Mesothelial cell of epicardium (in vitro differentiated cells): ENCODE results near the gene PTPRN2. TPM values are rescaled to one million over a fixed set of nuclear protein-coding genes. Genes with fewer than 3 reads are reported as not detected.
A peak's percentile ranks its signal among the peaks of the same experiment; 100 is the strongest.
"Not testable (repeated sequence)": the region's sequence is repeated elsewhere in the genome, so short reads cannot be mapped to it uniquely, and the experiment has no call there.

Source experiments
- DNase-seq, 2 experiments: peaks; one replicate each; pipeline ENCODE4 v3.0.0; 2021; ENCODE audit warnings: low spot score in 2 of 2; ENCODE audit not compliant: unreplicated experiment in 2 of 2
- H3K27ac Mint-ChIP-seq: 2 replicates; pipeline ENCODE4 v1.8.0; 2021; ENCODE audit warnings: mixed read lengths
- H3K27me3 Mint-ChIP-seq: 2 replicates; pipeline ENCODE4 v1.8.0; 2021; ENCODE audit warnings: low read depth, mixed read lengths
- H3K36me3 Mint-ChIP-seq: 2 replicates; pipeline ENCODE4 v1.8.0; 2021; ENCODE audit warnings: mixed read lengths
- H3K4me1 Mint-ChIP-seq: 2 replicates; pipeline ENCODE4 v1.8.0; 2021; ENCODE audit warnings: mixed read lengths
- H3K4me3 Mint-ChIP-seq: 2 replicates; pipeline ENCODE4 v1.8.0; 2021; ENCODE audit warnings: mild to moderate bottlenecking, moderate library complexity, mixed read lengths
- H3K9me3 Mint-ChIP-seq: 2 replicates; pipeline ENCODE4 v1.8.0; 2021; ENCODE audit warnings: mixed read lengths
- CTCF ChIP-seq: fragments of 200-600 bp; sonication (generic); IDR thresholded peaks from one replicate; pipeline ENCODE4 v1.5.0; 2021; ENCODE audit warnings: antibody characterized with exemption; ENCODE audit not compliant: unreplicated experiment
- total RNA-seq: library from RNA; stranded (reverse); gene quantifications from 3 replicates; pipeline ENCODE4 v1.2.1, GENCODE V29; 2021

Gene PTPRN2
- total RNA-seq, 1 donor from 2014 or later = 2.2 TPM

- no peak for TF ChIP-seq CTCF
- Mint-ChIP-seq H3K36me3 (peaks cover 3% of the 10 kb centered on the region), H3K27ac (no peak overlapping the region), H3K4me1 (no peaks in the 10 kb centered on the region), H3K27me3 (no peaks in the 10 kb centered on the region), H3K9me3 (peaks cover 30% of the 10 kb centered on the region), H3K4me3 (no peak overlapping the region)
- DNase-seq = no peak
Observed at GRCh38 chr7:158295966-158296797, 291.4 kb downstream of the PTPRN2 start.

DNA sequence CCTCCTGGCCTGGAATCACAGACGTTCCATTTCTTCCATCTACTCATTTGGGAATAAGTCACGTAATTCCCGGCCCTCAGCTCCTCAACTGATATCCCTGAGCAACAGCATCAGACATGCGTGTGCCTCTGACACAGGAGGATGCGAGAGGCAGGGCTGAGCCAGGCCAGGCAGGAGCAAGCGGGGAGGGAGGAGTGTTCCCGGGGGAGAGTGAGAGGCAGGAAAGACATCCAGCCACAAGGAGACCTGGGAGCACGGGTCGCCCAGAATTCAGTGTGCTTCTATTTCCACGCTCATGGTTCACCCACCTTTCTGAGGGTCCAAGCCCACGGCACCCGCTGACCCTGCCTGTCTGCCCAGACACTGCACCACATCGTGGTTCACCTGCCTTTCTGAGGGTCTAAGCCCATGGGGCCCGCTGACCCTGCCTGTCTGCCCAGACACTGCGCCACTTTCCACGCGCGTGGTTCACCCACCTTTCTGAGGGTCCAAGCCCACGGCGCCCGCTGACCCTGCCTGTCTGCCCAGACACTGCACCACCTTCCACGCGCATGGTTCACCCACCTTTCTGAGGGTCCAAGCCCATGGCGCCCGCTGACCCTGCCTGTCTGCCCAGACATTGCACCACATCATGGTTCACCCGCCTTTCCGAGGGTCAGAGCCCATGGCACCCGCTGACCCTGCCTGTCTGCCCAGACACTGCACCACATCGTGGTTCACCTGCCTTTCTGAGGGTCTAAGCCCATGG is 293.0 kb downstream of the PTPRN2 start:
- H3K36me3 Mint-ChIP-seq, DNase-seq, H3K27me3 Mint-ChIP-seq, H3K4me1 Mint-ChIP-seq, H3K4me3 Mint-ChIP-seq, H3K27ac Mint-ChIP-seq: not testable (repeated sequence)
- peaks cover 37% of the 10 kb centered on the region for H3K9me3 Mint-ChIP-seq

DNA sequence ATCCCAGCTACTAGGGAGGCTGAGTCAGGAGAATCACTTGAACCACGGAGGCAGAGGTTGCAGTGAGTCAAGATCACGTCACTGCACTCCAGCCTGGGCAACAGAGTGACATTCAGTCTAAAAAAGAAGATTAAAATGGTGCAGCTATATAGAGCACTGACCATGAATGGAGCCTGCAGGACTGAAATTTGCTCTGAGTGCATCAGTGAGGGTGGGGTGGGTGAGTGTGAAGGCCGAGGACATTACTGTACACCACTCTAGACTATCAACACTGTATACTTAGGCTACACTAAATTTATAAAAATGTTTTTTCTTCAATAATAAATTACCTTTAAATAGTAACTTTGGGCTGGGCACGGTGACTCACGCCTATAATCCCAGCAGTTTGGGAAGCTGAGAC is 294.7 kb downstream of the PTPRN2 start:
- H3K4me1 Mint-ChIP-seq = no peaks in the 10 kb centered on the region
- no peak for DNase-seq
- TF ChIP-seq CTCF = no peak
- H3K36me3 Mint-ChIP-seq = peaks cover 3% of the 10 kb centered on the region
- no peak overlapping the region for H3K4me3 Mint-ChIP-seq
- no peak overlapping the region for H3K27ac Mint-ChIP-seq
- peaks cover 50% of the 10 kb centered on the region for H3K9me3 Mint-ChIP-seq
- no peaks in the 10 kb centered on the region for H3K27me3 Mint-ChIP-seq

DNA sequence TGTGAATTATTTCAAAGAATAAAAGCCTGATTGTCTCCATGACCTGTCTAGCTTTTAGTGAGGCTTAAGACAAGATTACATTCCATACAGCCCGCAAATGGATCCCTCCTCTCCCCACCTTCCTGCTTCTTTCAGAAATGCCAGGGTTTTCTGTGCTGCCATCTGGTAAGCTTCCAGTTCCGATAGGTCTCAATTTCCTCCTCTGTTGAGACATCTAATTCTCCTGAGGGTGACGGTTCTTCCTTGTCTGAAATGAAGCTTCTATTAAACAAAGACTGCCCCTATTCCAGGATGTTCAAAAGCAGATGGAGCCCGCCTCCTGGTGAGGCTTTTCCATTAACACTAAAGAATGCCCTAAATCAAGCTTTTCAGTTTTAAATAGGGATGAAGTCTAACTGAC is 295.6 kb downstream of the PTPRN2 start:
- H3K4me1 Mint-ChIP-seq = no peaks in the 10 kb centered on the region
- H3K27me3 Mint-ChIP-seq = no peaks in the 10 kb centered on the region
- H3K36me3 Mint-ChIP-seq = peaks cover 3% of the 10 kb centered on the region
- no peak overlapping the region for H3K4me3 Mint-ChIP-seq
- H3K9me3 Mint-ChIP-seq = peaks cover 56% of the 10 kb centered on the region
- no peak for TF ChIP-seq CTCF
- no peak overlapping the region for H3K27ac Mint-ChIP-seq
- no peak for DNase-seq

GRCh38 chr7:158289761-158290523 is 297.7 kb downstream of the PTPRN2 start:
- DNase-seq = peak in 1 of 2 experiments; percentile 17
- no peaks in the 10 kb centered on the region for H3K36me3 Mint-ChIP-seq
- no peak overlapping the region for H3K27ac Mint-ChIP-seq
- no peak for TF ChIP-seq CTCF
- H3K27me3 Mint-ChIP-seq = no peaks in the 10 kb centered on the region
- H3K4me3 Mint-ChIP-seq = no peak overlapping the region
- H3K9me3 Mint-ChIP-seq = peaks cover 57% of the 10 kb centered on the region
- no peaks in the 10 kb centered on the region for H3K4me1 Mint-ChIP-seq
